ENCODE measurements around the gene MGMT.
A peak's percentile ranks its signal among the peaks of the same experiment; 100 is the strongest.

MGMT gene

GRCh38 chr10:129744134-129745111 lies 277.4 kb downstream of the MGMT start:
- no peak for DNase-seq

- no peak for DNase-seq
Measured at GRCh38 chr10:129745186-129745750, 278.2 kb downstream of the MGMT start.

- no peak for DNase-seq
Measured at GRCh38 chr10:129754211-129755050, 287.4 kb downstream of the MGMT start.

GRCh38 chr10:129755158-129755591 lies 288.1 kb downstream of the MGMT start:
- no peak for DNase-seq

GRCh38 chr10:129755621-129756020 lies 288.6 kb downstream of the MGMT start:
- no peak for DNase-seq

GRCh38 chr10:129756912-129757901 lies 290.2 kb downstream of the MGMT start:
- peak; percentile 5 for DNase-seq

GRCh38 chr10:129758207-129759021 lies 291.4 kb downstream of the MGMT start:
- no peak for DNase-seq

- no peak for DNase-seq
Measured at GRCh38 chr10:129759214-129760002, 292.4 kb downstream of the MGMT start.

GRCh38 chr10:129760003-129760315 lies 292.9 kb downstream of the MGMT start:
- DNase-seq, result no peak

- DNase-seq, result no peak
Measured at GRCh38 chr10:129760416-129760815, 293.4 kb downstream of the MGMT start.

- DNase-seq, result no peak
Measured at GRCh38 chr10:129761197-129761972, 294.3 kb downstream of the MGMT start.

GRCh38 chr10:129761981-129762956 lies 295.2 kb downstream of the MGMT start:
- no peak for DNase-seq

- DNase-seq, result no peak
Measured at GRCh38 chr10:129764011-129764900, 297.2 kb downstream of the MGMT start.

GRCh38 chr10:129764901-129765663 lies 298.0 kb downstream of the MGMT start:
- DNase-seq, result no peak

- no peak for DNase-seq
Measured at GRCh38 chr10:129765664-129766550, 298.9 kb downstream of the MGMT start.

Measured in suppressor macrophage treated with lipopolysaccharide for 4 hours (primary cell).